Tibial artery (tissue), 4 donors: ENCODE results near the gene GALNT8.
A peak's percentile ranks its signal among the peaks of the same experiment; 100 is the strongest.

Experiments
- DNase-seq, 2 donors: peaks; one replicate each; pipeline ENCODE4 v3.0.0-alpha.2; 2019
- H3K27ac ChIP-seq, 2 donors: fragments of 200-600 bp; sonication (generic) in 1 of 2; 1 replicate in 1 of 2; 2 replicates in 1 of 2; pipeline ENCODE4 v1.5.1; 2018 to 2019; ENCODE audit warnings: mild to moderate bottlenecking in 1 of 2
- H3K27me3 ChIP-seq, 2 donors: fragments of 200-600 bp; sonication (generic) in 1 of 2; one replicate each; pipeline versions ENCODE4 v1.5.1 to v1.6.0; 2016 to 2019
- H3K36me3 ChIP-seq, 3 donors: fragments of 200-600 bp; sonication (generic) in 2 of 3; one replicate each; pipeline ENCODE4 v1.5.1; 2016 to 2019; ENCODE audit warnings: mild to moderate bottlenecking in 2 of 3
- H3K4me1 ChIP-seq, 4 donors: fragments of 200-600 bp; sonication (generic) in 2 of 4; 1 replicate in 3 of 4; 2 replicates in 1 of 4; pipeline ENCODE4 v1.5.1; 2016 to 2019
- H3K4me3 ChIP-seq, 2 donors: fragments of 200-600 bp; sonication (generic) in 1 of 2; 1 replicate in 1 of 2; 2 replicates in 1 of 2; pipeline ENCODE4 v1.5.1; 2018 to 2019; ENCODE audit warnings: mild to moderate bottlenecking in 2 of 2
- H3K9me3 ChIP-seq, 3 donors: fragments of 200-600 bp; sonication (generic) in 1 of 3; one replicate each; pipeline ENCODE4 v1.5.1; 2016 to 2019
- intact Hi-C: fragments of 100-400 bp; cut with DNase I; formaldehyde crosslinking; loops from one replicate; pipeline ENCODE4 v1.15.0; 2023; ENCODE audit warnings: low total_unique reads
- TF ChIP-seq, protein P1 (sequence below), 2 experiments: fragments of 200-600 bp in 1 of 2; fragments of 450-650 bp in 1 of 2; IDR thresholded peaks; one replicate each; pipeline ENCODE4 v1.5.1; 2017 to 2019; ENCODE audit warnings: antibody characterized with exemption in 2 of 2, mild to moderate bottlenecking in 1 of 2, moderate library complexity in 1 of 2

The GALNT8 gene

DNA sequence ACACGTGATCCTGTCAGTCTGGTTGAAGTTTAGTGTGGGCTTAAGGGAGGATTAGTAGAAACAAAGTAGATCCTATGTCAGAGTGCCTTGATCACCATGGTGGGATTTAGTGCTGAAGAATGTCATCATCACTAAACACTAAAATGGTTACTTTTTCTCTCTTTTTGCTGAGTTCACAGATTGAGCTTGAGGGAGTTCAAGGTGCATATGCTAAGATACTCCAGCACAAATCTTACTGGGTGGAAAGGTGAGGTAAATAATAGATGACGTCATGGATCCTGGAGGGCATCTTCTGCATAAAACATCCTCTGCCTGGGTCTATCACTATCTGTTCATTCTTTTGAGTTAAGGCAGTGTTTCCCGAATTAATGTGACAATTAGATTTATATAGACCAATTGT is 4.9 kb downstream of the GALNT8 start:
- H3K4me1 ChIP-seq = no peaks in the 10 kb centered on the region
- H3K4me3 ChIP-seq = no peak overlapping the region
- H3K27me3 ChIP-seq = peaks cover 0 to 10% of the 10 kb centered on the region in 2 donors
- no peaks in the 10 kb centered on the region for H3K9me3 ChIP-seq
- DNase-seq = no peak
- TF ChIP-seq, protein P1, sequence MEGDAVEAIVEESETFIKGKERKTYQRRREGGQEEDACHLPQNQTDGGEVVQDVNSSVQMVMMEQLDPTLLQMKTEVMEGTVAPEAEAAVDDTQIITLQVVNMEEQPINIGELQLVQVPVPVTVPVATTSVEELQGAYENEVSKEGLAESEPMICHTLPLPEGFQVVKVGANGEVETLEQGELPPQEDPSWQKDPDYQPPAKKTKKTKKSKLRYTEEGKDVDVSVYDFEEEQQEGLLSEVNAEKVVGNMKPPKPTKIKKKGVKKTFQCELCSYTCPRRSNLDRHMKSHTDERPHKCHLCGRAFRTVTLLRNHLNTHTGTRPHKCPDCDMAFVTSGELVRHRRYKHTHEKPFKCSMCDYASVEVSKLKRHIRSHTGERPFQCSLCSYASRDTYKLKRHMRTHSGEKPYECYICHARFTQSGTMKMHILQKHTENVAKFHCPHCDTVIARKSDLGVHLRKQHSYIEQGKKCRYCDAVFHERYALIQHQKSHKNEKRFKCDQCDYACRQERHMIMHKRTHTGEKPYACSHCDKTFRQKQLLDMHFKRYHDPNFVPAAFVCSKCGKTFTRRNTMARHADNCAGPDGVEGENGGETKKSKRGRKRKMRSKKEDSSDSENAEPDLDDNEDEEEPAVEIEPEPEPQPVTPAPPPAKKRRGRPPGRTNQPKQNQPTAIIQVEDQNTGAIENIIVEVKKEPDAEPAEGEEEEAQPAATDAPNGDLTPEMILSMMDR (IDR thresholded peaks at IDR 0.05) = no peak
- intact Hi-C loops = no loop called here
- no peak overlapping the region for H3K27ac ChIP-seq
- H3K36me3 ChIP-seq = no peaks in the 10 kb centered on the region

DNA sequence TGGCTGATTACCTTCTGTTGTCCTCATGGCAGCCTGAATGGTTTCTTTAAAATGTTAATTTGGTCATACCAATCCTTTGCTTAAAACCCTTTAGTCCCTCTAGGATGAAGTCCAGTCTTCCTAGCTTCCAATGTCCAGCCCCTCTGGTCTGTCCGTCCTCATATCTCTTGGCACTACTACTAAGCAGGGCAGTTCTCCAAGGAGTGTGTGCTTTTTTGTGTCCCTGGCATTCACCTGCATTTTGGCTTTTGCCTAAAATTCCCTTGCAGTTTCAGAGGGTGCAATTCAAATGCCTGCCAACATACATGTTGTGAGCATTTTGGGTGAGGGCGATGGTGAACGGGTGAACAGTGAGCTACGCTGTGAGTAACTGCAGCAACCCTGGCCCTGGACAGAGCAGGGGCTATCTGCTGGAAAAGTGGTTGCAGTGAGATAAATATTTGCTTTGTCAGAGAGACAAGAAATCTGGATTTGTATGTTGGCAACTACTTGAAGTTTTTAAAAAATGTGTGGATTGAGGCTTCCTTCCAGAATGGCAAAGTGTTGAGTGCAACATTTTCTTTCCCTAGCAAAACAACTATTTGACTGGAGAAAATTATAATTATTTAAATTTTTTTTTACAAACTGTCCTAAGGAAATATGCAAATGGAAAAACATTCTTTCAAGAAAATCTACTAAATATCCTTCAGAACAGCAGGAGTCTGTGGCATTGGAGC is 14.6 kb downstream of the GALNT8 start:
- intact Hi-C loops = no loop called here

DNA sequence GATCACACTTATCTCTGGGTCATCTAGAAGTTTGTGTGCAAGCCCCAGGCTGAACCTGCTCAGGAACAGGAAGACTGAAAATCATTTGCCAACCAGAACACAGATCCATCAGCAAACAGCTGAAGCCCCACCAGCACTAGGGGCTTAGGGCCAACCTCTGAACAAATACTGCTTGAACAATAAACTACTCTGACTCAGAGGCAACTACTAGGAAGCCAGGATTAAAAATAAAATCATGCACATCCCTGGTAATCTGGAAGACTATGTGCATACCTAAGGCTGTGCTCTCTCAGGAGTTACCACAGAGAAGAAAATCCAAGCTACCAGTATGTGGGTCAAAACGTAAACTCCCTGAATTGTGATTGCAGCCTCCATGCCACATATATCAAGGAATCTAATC is 15.9 kb downstream of the GALNT8 start:
- no peak for DNase-seq
- Histone ChIP-seq H3K4me3 (no peak overlapping the region), H3K9me3 (no peaks in the 10 kb centered on the region), H3K4me1 (peaks cover 0 to 38% (median 26%) of the 10 kb centered on the region in 4 donors), H3K36me3 (no peaks in the 10 kb centered on the region), H3K27me3 (no peaks in the 10 kb centered on the region), H3K27ac (peak overlapping the region; percentile 3 to 7)
- TF ChIP-seq, protein P1 (IDR thresholded peaks at IDR 0.05) = no peak
- intact Hi-C loops = no loop called here

More for the DNA sequence above, 14.6 kb downstream of the GALNT8 start:
- Histone ChIP-seq H3K9me3 (no peaks in the 10 kb centered on the region), H3K4me1 (peaks cover 0 to 38% (median 26%) of the 10 kb centered on the region in 4 donors), H3K4me3 (no peak overlapping the region), H3K27me3 (no peaks in the 10 kb centered on the region), H3K36me3 (no peaks in the 10 kb centered on the region), H3K27ac (peak overlapping the region in 1 of 2 donors; percentile 3)
- TF ChIP-seq, protein P1 (IDR thresholded peaks at IDR 0.05) = no peak
- no peak for DNase-seq

DNA sequence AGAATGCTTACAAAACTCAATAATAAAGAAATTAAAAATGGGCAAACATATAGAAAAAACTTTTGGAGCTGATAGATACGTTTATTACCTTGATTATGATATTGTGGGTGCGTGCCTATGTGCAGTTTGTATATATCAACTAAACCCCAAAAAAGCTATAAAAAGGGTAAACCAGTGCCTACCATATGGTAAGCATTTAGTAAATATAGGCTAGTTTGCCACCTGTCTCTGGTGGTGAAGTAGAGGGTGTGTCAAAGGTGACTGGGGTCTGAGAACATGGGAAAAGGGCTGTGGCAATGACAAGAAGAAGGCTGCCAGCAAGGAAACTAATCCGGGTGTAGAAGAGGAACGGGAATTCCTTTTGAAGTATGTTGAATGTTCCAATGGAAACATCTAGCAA is 18.3 kb downstream of the GALNT8 start:
- Histone ChIP-seq H3K36me3 (no peaks in the 10 kb centered on the region), H3K27ac (no peak overlapping the region), H3K4me1 (peaks cover 0 to 37% (median 26%) of the 10 kb centered on the region in 4 donors), H3K9me3 (no peaks in the 10 kb centered on the region), H3K4me3 (no peak overlapping the region), H3K27me3 (no peaks in the 10 kb centered on the region)
- TF ChIP-seq, protein P1 (IDR thresholded peaks at IDR 0.05) = no peak
- intact Hi-C loops = no loop called here
- no peak for DNase-seq

DNA sequence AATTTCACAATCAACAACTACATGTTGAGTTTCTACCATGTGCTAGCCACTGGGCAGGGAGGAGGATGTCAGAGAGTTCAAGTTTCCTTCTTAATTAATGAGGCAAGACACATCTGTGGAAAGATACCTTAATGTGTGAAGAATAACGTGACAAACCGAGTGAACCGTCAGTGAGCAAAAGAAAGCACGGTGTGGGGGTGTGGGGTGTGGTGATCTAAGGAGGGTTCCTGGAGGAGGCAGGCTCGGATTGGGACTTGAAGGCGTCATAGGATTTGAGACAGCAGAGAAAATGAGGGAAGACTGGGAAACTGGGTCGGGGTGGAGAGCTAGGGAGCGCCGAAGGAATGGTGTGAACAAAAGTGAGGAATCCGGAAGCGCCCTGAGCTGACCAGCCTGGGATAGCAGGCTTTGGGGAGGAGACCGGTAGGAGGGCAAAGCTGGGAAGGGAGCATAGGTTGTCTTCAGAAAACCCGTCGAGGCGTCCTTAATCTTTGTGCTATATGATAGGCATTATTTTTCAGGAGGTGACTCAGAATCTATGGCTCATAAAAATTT is 22.3 kb downstream of the GALNT8 start:
- Histone ChIP-seq H3K27ac (no peak overlapping the region), H3K4me3 (no peak overlapping the region), H3K36me3 (no peaks in the 10 kb centered on the region), H3K9me3 (no peaks in the 10 kb centered on the region), H3K4me1 (peaks cover 0 to 16% (median 3%) of the 10 kb centered on the region in 4 donors), H3K27me3 (no peaks in the 10 kb centered on the region)
- TF ChIP-seq, protein P1 (IDR thresholded peaks at IDR 0.05) = no peak
- DNase-seq = no peak
- intact Hi-C loops = no loop called here
